HG03521 (cell line): ENCODE measurements around the gene NDUFS6.

Experiments used
- ATAC-seq: cut with Tn5 transposase; IDR thresholded peaks from one replicate; pipeline ENCODE4 v1.9.1; 2021; ENCODE audit warnings: mild to moderate bottlenecking, moderate library complexity; ENCODE audit not compliant: unreplicated experiment

NDUFS6 gene

DNA sequence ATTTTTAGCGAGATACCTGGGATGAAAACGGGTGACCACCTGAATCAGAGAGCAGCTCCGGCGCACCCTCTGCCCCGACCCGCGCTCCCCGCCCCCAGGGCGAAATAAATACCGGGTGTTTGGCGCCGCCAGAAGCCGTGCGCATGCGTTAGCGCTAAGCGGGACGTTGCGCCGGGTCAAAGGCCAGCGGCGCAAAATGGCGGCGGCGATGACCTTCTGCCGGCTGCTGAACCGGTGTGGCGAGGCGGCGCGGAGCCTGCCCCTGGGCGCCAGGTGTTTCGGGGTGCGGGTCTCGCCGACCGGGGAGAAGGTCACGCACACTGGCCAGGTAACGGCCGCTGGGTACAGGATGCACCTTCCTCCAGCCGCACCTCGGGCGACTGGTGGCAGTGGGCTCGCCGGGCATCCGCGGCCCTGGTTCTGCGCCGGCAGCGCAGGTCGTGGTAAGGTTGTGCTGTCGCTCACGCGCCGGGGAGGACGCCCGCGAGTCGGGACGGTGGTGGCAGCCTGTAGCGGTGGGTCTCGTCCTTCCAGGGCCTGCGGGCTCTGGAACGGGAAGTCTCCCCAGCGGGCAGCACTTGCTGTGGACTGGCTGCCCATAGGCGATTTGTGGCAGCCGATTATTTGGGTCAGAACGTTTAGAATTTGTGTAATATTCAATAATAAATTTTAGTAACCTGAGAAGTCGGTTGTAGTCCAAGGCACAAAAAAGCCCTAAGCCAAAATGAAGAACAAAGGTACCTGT is at the start of gene NDUFS6:
Gene NDUFS6 (plus strand): TSS at position 186 of the 745 bp plus-strand sequence. CDS start 11 bp downstream, at position 197.
- ATAC-seq = peak; percentile 49

DNA sequence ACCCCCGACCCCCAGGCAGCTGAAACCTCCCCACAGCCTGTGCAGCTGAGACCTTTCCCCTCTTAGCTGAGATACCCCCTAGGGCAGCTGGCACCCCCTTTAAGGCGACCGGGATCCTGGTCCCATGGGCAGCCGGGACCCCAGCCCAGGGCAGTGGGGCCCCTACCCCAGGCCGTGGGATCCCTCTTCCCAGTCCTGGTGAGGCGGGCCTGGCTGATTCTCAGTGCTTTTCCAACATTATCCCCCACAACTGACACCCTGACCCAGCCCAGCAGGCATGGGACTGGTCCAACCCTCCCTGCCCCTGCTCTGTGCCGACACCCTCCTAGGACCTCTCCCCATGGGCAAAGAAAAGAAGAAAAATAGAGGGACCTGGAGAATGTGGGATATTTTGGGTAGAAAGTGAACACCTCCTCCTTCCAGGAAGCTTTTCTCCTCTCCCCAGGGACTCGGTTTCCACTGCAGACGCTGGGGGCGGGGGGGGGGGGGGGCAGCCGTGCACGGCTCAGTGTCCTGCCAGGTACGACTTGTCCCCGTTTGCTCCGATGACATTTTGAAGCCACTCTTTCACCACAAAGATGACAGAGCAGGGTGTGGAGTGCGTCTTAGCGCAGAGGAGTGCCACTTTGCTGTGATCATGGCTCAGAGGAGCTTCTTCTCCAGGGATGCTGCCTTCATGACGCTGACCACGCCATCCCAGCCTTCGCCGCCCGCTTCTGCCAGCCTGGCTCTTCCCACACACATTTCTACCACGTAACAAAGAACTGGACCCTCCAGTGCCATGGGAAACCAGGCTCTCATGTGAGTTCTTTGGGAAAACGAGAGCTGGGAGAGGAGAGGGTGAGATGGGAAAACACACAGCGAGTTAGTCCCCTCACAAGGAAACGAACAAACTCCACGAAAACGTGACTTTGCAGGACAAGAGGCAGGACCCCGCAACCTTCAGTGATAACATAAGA is 49.1 kb upstream of the NDUFS6 start:
- no peak for ATAC-seq

DNA sequence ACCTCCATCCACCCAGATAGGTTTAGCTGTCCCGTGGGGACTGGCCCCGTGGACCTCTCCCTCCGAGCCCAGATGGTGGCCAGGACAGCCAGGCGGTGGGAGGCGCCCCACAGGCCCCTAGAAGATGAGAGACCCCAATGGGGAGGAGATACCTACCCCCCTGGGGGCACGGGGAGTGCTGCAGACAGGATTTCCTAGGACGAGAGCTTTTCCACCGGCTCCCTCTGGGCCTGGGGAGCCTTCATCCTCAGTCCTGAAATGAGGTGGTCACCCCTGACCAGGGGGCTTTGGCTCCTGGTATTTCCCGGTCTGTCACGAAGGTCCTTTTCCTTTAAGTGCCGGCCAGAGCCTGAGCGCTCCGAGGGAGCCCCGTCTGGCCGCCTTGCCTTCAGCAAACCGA is 48.3 kb upstream of the NDUFS6 start:
- ATAC-seq = no peak

DNA sequence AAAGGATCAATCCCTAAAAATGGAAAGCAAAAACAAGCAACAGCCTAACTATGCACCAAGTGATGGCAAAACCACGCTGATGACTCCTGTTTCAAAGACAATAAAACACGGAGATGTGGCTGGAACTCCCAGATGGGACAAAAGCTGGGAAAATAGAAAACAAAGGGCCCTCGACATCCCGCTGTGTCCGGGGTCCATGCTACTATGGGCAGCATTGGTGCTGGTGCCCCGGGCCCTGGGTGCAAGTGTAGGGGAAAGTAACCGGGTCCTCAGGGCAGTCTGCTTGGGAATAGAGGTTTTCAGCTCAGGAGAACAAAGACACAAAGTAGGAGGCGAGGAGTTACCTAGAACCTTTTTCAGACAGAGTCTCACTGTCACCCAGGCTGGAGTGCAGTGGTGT is 47.7 kb upstream of the NDUFS6 start:
- no peak for ATAC-seq

DNA sequence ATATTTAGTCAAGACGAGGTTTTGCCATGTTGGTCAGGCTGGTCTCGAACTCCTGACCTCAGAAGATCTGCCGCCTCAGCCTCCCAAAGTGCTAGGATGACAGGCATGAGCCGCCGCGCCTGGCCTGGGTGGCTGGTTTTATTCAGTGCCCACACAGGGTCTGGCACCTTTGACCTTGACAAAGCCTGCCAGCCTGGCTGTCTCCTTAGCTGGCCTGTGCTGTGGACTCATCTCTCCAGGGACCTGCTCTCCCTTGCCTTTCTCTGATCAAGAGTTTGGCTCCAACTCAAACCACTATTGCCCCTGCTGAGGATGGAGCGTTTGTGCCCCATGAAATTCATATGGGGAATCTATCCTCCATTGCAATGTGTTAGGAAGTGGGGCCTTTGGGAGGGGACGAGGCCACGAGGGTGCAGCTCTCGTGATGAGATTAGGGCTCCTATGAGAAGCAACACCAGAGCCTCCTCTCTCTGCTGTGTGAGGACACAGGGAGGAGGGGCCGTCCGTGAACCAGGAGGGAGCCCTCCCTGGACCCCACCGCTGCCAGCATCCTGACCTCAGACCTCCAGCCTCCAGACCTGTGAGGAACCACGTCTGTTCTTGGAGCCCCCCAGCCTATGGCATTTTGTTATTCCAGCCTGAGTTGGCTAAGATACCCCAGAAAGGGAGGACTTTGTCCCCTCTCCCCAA is 46.5 kb upstream of the NDUFS6 start:
- ATAC-seq = no peak

DNA sequence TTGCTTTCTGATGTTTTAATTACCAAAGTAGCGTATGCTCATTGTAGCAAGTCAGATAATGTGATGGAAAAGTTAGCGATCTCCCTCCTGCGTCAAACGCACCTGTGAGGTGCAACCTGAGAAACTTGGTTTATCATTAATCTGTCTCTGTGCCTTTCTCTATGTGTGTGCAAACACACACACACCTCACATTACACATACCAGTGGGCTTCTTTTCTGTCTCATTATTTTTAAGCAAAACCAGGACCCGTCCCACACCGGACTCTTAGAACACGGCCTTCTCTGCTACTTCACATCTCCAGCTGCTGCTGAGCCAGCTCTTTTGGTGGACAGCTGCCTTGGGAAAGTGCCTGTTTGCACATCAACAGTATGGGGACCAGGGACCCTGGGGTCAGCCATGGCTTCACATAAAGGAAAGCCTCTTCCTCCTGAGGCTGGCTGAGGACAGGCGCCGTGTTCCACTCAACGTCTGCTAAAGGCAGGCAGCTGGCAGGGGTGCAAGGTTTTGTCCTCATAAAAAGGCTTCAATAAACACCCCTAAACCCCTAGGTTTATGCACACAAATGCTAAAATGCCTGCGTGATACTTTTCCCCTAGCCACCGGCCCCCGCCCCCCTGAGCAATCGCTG is 45.8 kb upstream of the NDUFS6 start:
- ATAC-seq = no peak

DNA sequence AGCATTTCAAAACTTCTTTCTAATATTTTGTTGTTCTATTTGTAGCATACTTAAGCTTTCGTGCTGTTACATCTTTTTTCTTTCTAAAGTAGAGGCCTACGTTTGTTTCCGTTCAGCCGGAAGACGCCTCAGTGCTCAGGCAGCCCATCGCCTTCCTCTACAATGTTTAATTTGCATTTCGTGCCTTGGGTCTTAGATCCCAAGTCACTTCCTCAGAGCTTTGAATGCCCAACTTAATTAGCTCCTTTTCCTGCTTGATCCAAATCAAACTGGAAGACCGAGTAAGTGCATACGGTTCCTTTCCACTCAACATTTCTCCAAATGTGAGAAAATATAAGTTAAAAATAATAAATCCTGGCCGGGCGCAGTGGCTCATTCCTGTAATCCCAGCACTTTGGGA is 44.7 kb upstream of the NDUFS6 start:
- ATAC-seq = no peak

DNA sequence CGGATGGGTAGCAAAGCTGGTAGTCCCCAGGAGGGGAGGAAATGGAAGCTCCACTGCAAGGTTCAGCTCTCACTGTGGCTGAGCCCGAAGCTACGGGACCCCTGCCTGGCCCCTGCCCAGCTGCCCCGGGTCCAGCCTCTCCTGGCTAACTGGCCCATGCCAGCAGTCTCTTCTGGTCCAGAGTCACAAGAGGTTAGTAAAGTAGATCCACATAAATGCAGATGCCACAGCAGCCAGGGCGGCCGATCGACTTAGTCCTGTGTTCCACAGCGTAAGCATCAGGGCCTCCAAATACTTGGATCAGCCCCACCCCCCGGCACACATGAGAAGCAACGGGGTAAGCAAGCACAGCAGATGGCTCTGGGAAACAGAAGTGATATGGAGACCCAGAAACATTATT is 43.7 kb upstream of the NDUFS6 start:
- no peak for ATAC-seq

DNA sequence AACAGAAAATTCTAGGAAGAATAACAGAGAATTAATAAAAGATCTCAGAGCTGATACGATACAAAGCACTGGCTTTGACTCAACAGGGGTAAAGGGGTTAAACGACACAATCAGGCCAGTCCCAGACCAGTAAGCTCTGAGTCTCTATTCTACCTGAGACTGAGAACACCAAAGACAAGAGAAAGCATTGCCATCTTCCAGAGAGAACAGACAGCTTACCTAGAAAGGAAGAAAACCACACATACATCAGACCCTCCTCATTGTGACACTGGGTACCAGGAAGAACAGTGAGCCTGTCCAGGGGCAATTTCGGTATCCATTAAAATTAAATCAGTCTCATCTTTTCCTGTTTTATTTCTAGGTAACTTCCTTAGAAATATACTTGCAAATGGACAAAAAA is 42.6 kb upstream of the NDUFS6 start:
- no peak for ATAC-seq

DNA sequence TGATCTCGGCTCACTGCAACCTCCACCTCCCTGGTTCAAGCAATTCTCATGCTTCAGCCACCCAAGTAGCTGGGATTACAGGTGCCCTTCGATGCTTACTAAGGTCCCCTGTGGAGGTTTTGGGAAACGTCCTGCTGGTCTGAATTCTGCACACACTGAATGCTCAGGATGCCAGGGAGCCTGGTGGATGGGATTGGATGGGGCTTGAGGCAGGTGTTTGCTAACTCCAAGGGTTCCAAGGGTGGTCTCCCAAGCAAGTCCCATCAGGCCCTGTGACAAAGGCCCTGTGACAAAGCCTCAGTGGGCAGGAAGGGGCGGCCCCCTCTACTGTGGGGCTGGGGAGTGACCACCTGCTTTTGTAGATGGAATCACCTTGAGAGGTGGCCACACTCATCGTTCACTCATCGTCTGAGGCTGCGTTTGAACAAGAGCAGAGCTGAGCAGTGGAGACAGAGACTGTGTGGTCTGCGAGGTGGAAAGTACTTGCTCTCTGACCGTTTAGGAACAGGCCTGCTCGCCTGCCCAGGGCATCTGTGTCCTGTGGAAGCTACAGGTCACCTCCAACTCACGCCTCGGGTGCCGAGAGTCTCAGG is 41.7 kb upstream of the NDUFS6 start:
- no peak for ATAC-seq

DNA sequence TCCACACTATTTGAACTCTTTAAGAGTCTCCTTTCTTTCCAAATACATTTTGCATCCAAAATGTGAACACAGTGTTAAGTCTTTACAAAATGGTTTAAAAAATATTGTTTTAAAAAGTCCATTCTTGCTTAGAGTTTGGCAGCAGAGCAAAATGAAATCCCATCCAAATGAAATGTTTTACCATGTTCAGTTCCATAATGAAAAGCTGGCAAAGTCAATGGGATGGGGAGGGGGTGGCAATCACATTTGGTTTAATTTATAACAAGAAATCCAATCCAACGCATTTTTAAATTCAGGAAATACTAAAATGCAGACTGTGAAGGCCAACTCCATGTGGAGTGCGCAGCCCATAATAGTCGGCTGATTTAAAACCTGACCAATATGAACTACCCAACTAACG is 41.0 kb upstream of the NDUFS6 start:
- no peak for ATAC-seq

DNA sequence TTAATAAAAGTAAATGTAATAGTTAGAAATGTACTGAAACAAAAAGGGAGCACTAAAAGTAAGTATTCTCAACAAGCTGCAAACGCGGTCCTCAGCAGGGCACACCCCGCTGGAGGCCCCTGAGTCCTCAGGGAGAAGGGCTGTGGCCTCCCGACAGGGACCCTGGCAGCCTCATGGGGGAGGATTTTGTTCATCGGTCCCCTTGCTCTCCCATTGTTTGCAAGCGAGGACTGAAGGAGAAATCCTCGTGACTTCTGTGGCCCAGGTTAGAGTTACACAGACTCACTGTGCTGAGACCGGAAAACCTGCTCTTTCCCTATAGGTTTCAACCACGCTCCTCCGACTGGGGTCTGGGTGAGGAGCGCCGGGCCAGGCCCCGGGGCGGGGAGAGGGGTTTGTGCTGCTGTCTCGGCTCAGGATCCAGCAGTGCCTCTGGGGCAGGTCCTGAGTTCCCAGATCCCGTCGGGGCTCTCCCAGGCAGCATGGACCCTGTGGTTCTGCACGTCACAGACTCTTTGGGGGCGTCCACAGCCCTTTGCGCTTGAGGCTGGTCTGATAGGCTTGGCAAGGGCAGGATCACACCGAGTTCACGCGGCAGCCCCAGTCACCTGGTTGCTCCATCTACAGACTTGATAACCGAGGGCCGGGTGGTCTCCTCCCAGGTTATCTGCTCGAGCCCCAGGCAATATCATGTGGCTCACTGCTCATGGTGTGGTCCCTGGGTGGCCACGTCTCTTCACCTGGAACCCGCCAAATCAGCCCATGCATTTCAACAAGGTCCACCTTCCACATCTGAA is 40.4 kb upstream of the NDUFS6 start:
- ATAC-seq = no peak

DNA sequence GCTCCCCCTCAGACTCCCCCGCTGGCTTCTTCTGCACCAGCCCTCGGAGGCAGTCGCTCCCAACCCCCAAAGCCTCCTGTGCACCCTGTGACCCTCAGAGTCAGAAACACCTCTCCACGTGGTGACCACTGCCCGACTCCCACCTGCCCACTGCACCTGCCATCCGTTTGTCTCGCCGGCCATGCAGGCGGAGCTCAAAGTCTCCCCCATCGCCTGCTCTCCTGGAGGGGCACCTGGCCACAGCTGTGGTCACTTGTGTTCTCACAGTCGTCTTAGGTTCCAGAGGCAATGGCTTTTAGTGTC is 39.8 kb upstream of the NDUFS6 start:
- no peak for ATAC-seq

DNA sequence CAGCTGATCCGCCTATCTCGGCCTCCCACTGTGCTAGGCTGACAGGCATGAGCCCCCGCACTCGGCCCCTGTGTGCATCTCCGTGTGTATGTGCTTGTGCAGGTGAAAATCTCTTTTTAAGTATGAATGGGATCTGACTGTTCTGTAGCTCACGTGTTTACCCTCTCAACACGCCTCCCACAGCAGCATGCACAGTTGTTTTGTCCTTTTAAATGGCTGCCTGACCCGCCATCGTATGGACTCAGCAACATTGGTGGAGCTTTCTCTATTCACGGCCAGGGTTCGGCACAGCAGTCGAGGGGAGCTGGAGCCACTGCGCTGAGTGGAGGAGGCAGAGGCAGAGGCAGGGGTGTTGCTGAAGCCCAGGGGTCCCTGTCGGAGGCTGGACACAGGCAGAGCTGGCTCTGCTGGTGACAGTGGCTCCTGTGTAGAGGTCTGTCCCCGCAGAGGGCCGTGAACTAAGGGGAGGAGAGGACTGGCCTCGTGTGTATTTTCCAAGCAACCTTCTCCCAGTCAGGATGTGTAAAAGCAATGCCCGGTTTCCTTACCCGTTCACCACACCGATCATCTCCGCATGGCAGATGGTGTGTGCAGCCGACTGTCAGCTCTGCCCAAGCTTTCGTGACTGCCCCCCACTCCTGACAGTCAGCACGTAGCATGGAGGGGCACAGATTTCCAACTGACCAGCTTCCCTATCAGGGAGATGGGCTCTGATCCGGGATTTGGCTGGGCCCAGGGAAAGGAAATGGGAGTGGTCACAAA is 38.9 kb upstream of the NDUFS6 start:
- ATAC-seq = no peak

DNA sequence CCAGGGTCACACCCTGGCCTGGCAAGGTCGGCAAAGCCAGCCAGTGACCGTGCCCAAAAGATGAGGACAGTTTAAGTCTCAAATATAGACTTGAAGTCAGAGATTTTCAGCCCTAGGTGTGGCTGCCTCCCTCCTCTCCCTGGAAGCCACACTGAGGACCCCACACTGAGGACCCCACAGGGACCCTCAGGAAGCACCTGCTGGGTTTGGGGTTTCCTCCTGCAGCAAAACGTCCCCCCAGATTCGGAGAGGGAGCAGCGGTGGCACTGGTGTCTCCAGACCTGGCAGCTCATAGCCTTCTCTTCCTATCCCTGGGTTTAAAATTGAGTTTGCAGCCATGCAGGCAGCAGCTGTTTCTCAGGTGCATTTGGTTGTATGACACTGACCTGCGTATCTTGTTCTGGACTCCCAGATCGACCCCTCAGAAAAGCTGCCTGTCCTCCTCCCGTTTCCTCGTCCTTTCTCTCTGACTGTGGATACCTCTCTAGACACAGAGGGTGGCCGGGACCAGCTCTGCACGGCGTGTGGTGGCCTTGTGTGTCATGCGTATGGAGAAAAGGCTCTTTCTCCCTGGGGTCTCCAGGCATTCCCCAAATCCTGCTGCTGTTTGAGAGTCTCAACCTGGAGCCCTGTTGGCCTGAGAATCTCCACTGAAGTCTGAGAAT is 38.2 kb upstream of the NDUFS6 start:
- no peak for ATAC-seq

DNA sequence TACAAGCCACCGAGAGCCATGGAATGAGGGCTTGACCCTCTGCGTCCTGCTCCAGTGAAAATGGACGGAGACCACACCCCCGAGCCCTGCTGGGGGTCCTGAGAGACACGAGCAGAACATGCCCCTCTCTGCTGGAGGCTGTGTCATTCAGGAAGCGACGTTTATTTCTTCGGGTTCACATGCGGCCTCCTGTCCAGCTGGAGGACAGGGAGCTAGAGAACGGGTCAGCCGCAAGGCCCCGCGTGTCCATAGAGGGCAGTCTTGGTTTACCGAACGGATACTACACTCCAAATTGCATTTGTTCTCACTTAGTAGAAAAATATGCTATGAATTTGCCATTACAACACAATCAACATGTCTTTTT is 37.7 kb upstream of the NDUFS6 start:
- no peak for ATAC-seq

DNA sequence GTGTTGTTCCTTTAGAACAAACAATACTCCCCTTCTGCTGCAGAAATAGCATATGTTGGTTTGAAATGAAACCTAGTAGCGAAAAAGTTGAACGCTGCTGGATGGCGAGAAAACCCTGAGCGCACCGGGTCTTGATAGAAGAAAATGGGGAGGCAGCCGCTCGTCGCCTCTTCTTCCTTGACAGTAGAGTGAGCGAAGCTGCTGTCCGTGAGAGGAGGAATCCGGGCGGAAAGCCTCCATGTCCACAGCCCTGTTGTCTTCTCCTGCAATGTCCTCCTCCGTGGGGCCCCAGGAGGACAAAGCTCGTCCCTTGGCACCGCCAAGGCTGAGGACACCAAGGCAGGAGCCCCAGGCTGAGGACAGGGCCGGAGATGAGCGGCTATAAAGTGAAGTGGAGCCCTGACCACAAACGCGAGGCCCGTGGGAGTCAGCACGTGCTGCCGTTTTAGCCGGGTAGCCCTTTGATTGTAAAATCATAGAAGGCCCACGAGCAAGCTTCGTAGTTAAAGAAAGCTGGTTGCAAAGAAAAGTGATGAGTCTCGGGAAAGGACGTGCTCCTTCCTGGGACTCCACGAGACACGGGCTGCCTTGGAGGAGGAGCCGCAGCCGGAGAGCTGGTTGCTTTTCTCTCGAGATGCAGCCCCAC is 37.1 kb upstream of the NDUFS6 start:
- ATAC-seq = no peak

DNA sequence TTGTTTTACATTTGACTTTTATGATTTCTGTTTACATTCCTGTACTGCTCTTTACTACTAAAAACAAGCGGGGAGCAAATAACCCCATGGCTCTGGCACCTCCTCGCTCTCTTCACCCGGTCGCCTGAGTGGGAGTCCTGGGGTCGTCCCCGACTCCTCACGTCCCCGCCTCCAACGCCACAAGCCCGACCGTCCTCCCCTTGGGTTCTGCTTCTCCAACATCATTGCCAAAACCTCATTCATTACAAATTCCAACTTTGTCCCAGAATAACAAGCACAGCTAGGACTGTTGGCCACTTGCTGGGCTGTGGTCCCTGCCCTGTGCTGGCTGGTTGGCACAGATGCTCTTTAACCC is 36.6 kb upstream of the NDUFS6 start:
- no peak for ATAC-seq
